ENCODE measurements around the gene LEMD2. TPM values are rescaled to one million over a fixed set of nuclear protein-coding genes. Genes with fewer than 3 reads are reported as not detected.

The LEMD2 gene
- total and polyA plus RNA-seq, 2 donors (not counting 1 experiment from before 2014, with no cell fraction given), result 25.7 to 61.9 TPM

DNA sequence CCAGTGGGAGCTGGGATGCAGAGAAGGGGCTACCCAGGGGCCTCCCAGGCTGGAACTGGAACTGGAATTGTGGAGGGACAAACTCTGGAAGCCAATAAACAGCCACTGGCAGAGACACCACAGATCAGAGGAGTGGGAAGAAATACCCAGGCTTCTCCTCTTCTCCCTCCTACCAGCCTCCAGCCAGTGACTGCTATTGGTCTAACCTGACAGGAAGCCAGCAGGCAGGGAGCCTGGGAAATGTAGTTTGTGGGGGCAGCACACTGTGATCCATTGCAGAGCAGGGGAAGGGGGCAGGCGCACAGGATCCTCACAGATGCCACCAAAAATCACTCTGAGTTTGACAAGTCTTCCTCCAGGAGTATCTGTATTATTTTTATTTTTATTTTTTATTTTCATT lies 26.9 kb upstream of the LEMD2 start:
- H3K27me3 ChIP-seq (ENCODE audit: control insufficient read depth, insufficient read depth, low read length), result peaks cover 22% of the 10 kb centered on the region
- no peak overlapping the region for H3K4me3 ChIP-seq (replicated peaks in 1 of 4; ENCODE audit: control extremely low read depth in 1 of 4, insufficient read depth in 1 of 4, low read depth in 3 of 4, low read length in 4 of 4)
- H3K36me3 ChIP-seq (ENCODE audit: control insufficient read depth, insufficient read depth, low read length), result no peaks in the 10 kb centered on the region
- no peaks in the 10 kb centered on the region for H3K79me2 ChIP-seq (ENCODE audit: control insufficient read depth, insufficient read depth, low read length)
- TF ChIP-seq, protein P1, sequence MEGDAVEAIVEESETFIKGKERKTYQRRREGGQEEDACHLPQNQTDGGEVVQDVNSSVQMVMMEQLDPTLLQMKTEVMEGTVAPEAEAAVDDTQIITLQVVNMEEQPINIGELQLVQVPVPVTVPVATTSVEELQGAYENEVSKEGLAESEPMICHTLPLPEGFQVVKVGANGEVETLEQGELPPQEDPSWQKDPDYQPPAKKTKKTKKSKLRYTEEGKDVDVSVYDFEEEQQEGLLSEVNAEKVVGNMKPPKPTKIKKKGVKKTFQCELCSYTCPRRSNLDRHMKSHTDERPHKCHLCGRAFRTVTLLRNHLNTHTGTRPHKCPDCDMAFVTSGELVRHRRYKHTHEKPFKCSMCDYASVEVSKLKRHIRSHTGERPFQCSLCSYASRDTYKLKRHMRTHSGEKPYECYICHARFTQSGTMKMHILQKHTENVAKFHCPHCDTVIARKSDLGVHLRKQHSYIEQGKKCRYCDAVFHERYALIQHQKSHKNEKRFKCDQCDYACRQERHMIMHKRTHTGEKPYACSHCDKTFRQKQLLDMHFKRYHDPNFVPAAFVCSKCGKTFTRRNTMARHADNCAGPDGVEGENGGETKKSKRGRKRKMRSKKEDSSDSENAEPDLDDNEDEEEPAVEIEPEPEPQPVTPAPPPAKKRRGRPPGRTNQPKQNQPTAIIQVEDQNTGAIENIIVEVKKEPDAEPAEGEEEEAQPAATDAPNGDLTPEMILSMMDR (conservative IDR thresholded peaks at IDR 0.05 in 1 of 2, IDR thresholded peaks at IDR 0.05 in 1 of 2; ENCODE audit: low read depth in 1 of 2, low read length in 2 of 2), result no peak
- no peak for TF ChIP-seq EZH2 (IDR thresholded peaks at IDR 0.05; ENCODE audit: low read length, missing control alignments)
- no peaks in the 10 kb centered on the region for H3K4me1 ChIP-seq (ENCODE audit: control insufficient read depth, extremely low read depth, insufficient read depth, low read length)
- DNase-seq (ENCODE audit: low read depth in 2 of 2), result peak in 1 of 2 donors; percentile 11
- no peak overlapping the region for H2AFZ ChIP-seq (ENCODE audit: low read length)
- no peaks in the 10 kb centered on the region for H3K9me3 ChIP-seq (ENCODE audit: control insufficient read depth, insufficient read depth, low read depth, low read length)
- no peak overlapping the region for H3K9ac ChIP-seq (ENCODE audit: insufficient read depth, low read length)
- H4K20me1 ChIP-seq (ENCODE audit: control insufficient read depth, extremely low read depth, insufficient read depth, low read length), result no peaks in the 10 kb centered on the region
- H3K27ac ChIP-seq (ENCODE audit: insufficient read depth, low read length), result no peak overlapping the region
- H3K4me2 ChIP-seq (ENCODE audit: extremely low read depth, insufficient read depth, low read length), result no peak overlapping the region

DNA sequence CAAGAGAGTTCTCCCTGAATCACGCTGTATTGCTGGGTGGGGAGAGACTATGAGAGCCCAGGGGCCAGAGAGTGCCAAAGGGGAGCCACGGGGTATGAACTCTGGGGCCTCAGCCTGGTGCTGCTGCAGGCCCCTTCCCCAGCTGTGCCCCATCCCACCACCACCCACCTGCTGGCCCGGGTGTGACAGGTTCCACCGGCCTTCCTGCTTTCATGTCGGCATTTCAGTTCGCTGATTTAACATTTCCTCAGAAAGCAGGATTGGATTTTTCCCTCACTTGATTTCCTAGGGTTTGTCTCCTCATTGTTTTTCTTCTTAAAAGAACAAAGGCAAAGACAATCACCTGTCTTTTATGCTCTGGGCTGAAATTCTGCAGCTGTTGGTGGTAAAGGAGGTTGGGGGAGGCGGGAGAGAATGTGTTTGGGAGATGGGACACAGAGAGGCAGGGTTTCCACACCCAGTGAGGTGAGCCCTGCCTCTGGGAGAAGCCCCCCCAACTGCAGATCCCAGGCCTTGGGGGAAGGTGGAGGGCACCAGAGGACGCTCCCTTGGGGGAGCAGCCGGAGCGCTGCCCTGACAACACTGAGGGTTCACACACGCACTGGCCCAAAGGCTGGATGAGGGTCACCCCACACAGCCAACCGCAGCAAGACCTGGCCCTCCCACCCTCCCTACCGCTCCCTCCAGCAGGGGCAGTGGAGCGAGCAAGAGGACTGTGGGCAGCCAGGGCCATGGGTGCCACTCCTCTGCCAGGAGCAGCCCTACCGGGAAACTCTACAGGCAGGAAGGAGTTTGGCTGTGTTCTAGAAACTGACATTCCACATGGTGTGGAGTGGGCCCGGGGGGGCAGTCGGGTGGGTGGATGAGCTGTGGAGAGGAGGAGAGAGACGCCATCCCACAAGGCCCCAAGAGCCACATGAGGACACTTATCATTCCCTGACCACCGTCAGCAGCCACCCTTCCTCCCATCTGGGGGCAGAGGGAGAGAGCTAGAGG lies 25.4 kb upstream of the LEMD2 start:
- H3K27me3 ChIP-seq (ENCODE audit: control insufficient read depth, insufficient read depth, low read length), result peaks cover 23% of the 10 kb centered on the region

More for the DNA sequence above, 25.4 kb upstream of the LEMD2 start:
- Histone ChIP-seq H3K4me1 (ENCODE audit: control insufficient read depth, extremely low read depth, insufficient read depth, low read length) (no peaks in the 10 kb centered on the region), H3K79me2 (ENCODE audit: control insufficient read depth, insufficient read depth, low read length) (no peaks in the 10 kb centered on the region), H3K4me3 (replicated peaks in 1 of 4; ENCODE audit: control extremely low read depth in 1 of 4, insufficient read depth in 1 of 4, low read depth in 3 of 4, low read length in 4 of 4) (no peak overlapping the region), H4K20me1 (ENCODE audit: control insufficient read depth, extremely low read depth, insufficient read depth, low read length) (no peaks in the 10 kb centered on the region), H3K9me3 (ENCODE audit: control insufficient read depth, insufficient read depth, low read depth, low read length) (no peaks in the 10 kb centered on the region), H3K36me3 (ENCODE audit: control insufficient read depth, insufficient read depth, low read length) (no peaks in the 10 kb centered on the region), H3K27ac (ENCODE audit: insufficient read depth, low read length) (no peak overlapping the region), H3K4me2 (ENCODE audit: extremely low read depth, insufficient read depth, low read length) (no peak overlapping the region), H3K9ac (ENCODE audit: insufficient read depth, low read length) (no peak overlapping the region), H2AFZ (ENCODE audit: low read length) (no peak overlapping the region)
- no peak for DNase-seq (ENCODE audit: low read depth in 2 of 2)
- no peak for TF ChIP-seq EZH2 (IDR thresholded peaks at IDR 0.05; ENCODE audit: low read length, missing control alignments)
- TF ChIP-seq, protein P1 (conservative IDR thresholded peaks at IDR 0.05 in 1 of 2, IDR thresholded peaks at IDR 0.05 in 1 of 2; ENCODE audit: low read depth in 1 of 2, low read length in 2 of 2), result no peak
